GM12878 (cell line): ENCODE results near the gene SECISBP2. TPM values are rescaled to one million over a fixed set of nuclear protein-coding genes. Genes with fewer than 3 reads are reported as not detected.

ENCODE experiments used
- ATAC-seq: fragments of 200-7000 bp; cut with Tn5 transposase; 3 replicates; pipeline ENCODE4 v1.9.1; 2020; ENCODE audit warnings: mild to moderate bottlenecking, moderate library complexity
- BruUV-seq: library from RNA; stranded (reverse); fragments of 400-500 nt; replicated peaks from 2 replicates; lab custom pipeline; 2021; lab: Mats Ljungman, UMichigan
- CTCF ChIA-PET: fragments of 300-600 bp; sonication (Branson Sonifier 250); formaldehyde crosslinking; extraction: SDS; loops from one replicate; lab custom pipeline; 2021; ENCODE audit warnings: inconsistent platforms; lab: Yijun Ruan, JAX
- POLR2A ChIA-PET: fragments of 350-600 bp; formaldehyde crosslinking; extraction: SDS; loops from one replicate; lab custom pipeline; 2021; ENCODE audit warnings: inconsistent platforms; lab: Charles Lee
- RAD21 ChIA-PET: fragments of 300-600 bp; sonication (Branson Sonifier 250); formaldehyde crosslinking; loops from one replicate; lab custom pipeline; 2023; ENCODE audit warnings: antibody characterized with exemption; ENCODE audit not compliant: unreplicated experiment; lab: Charles Lee
- SMC1A ChIA-PET: fragments of 300-600 bp; sonication (Branson Sonifier 250); formaldehyde crosslinking; loops from one replicate; lab custom pipeline; 2023; ENCODE audit not compliant: unreplicated experiment, uncharacterized antibody; lab: Charles Lee
- DNase-seq: peaks from one replicate; pipeline ENCODE4 v3.0.0-alpha.2; 2011; ENCODE audit warnings: low read depth, low spot score
- FAIRE-seq: peaks from 3 replicates; lab custom pipeline; 2011; peaks lifted over from hg19 to GRCh38; lab: Jason Lieb, UNC
- H2AFZ ChIP-seq: 2 replicates; pipeline ENCODE4 v1.6.0; 2011; ENCODE audit warnings: low read depth, low read length, control low read depth; ENCODE audit not compliant: control insufficient read depth
- H3K27ac ChIP-seq: 2 replicates; pipeline ENCODE4 v1.5.1; 2011; ENCODE audit warnings: control low read depth; ENCODE audit not compliant: control insufficient read depth, insufficient read depth
- H3K27me3 ChIP-seq, 2 experiments: replicated peaks in 1 of 2; 2 replicates each; pipeline versions ENCODE4 v1.6.0 to v1.6.1; 2011; ENCODE audit warnings: low read length in 1 of 2; ENCODE audit not compliant: control insufficient read depth in 2 of 2, insufficient read depth in 2 of 2
- H3K36me3 ChIP-seq, 2 experiments: 2 replicates each; pipeline ENCODE4 v1.5.1; 2011; ENCODE audit warnings: low read length in 1 of 2; ENCODE audit not compliant: control insufficient read depth in 2 of 2, insufficient read depth in 2 of 2
- H3K4me1 ChIP-seq: 2 replicates; pipeline ENCODE4 v1.6.1; 2011; ENCODE audit warnings: mild to moderate bottlenecking, low read length, moderate library complexity, mixed read lengths; ENCODE audit not compliant: control insufficient read depth, insufficient read depth
- H3K4me2 ChIP-seq: 2 replicates; pipeline ENCODE4 v1.6.0; 2011; ENCODE audit warnings: control low read depth; ENCODE audit not compliant: control insufficient read depth, insufficient read depth
- H3K4me3 ChIP-seq: fragments of 200-600 bp; sonication (generic); 2 replicates; pipeline ENCODE4 v1.5.1; 2016
- H3K79me2 ChIP-seq: 2 replicates; pipeline ENCODE4 v1.6.0; 2011; ENCODE audit warnings: low read length; ENCODE audit not compliant: control insufficient read depth, insufficient read depth
- H3K9ac ChIP-seq: 2 replicates; pipeline ENCODE4 v1.8.0; 2011; ENCODE audit warnings: low read length, control low read depth, mixed read lengths; ENCODE audit not compliant: control insufficient read depth, insufficient read depth
- H3K9me3 ChIP-seq: replicated peaks from 3 replicates; pipeline ENCODE4 v1.5.1; 2011; ENCODE audit warnings: mild to moderate bottlenecking, low read length; ENCODE audit not compliant: control insufficient read depth, insufficient read depth
- H4K20me1 ChIP-seq: 2 replicates; pipeline ENCODE4 v1.6.0; 2011; ENCODE audit not compliant: control insufficient read depth, insufficient read depth
- DPF2 ChIP-seq: fragments of 450-650 bp; IDR thresholded peaks from 2 replicates; pipeline ENCODE4 v1.6.1; 2017; ENCODE audit warnings: mild to moderate bottlenecking
- IRF4 ChIP-seq: IDR thresholded peaks from 2 replicates; pipeline ENCODE4 v1.6.1; 2011; ENCODE audit warnings: low read depth, low read length
- MEF2B ChIP-seq: fragments of 450-650 bp; IDR thresholded peaks from 2 replicates; pipeline ENCODE4 v1.6.1; 2018; ENCODE audit warnings: mild to moderate bottlenecking, moderate library complexity; ENCODE audit not compliant: partially characterized antibody, poor library complexity, severe bottlenecking
- POLR2A ChIP-seq: IDR thresholded peaks from 2 replicates; pipeline ENCODE4 v1.6.1; 2011; ENCODE audit warnings: low read depth, mild to moderate bottlenecking, low read length
- POLR2AphosphoS2 ChIP-seq: IDR thresholded peaks from 2 replicates; pipeline ENCODE4 v1.6.1; 2011; ENCODE audit warnings: low read depth, mild to moderate bottlenecking, low read length, improper control_type of control experiment, moderate library complexity
- TARDBP ChIP-seq: IDR thresholded peaks from 2 replicates; pipeline ENCODE4 v1.6.1; 2016; ENCODE audit warnings: borderline replicate concordance
- WGBS: methylation state at CpG from one replicate; pipeline ENCODE4 v1.1.6; 2016; ENCODE audit warnings: low lambda C conversion rate; ENCODE audit not compliant: insufficient replicate concordance, insufficient coverage; ENCODE audit errors: missing lambda C conversion rate; 5-methylcytosine and 5-hydroxymethylcytosine counted together
- in situ Hi-C: fragments of 300-500 bp; cut with MboI; formaldehyde crosslinking; loops from 9 replicates; pipeline ENCODE4 v1.14.3; 2018; ENCODE audit warnings: mixed read lengths
- intact Hi-C: fragments of 100-400 bp; cut with micrococcal nuclease; formaldehyde crosslinking; loops from one replicate; pipeline ENCODE4 v1.14.2; 2022; ENCODE audit not compliant: unreplicated experiment
- polyA plus RNA-seq, 11 experiments: library from polyadenylated mRNA; depleted of rRNA in 4 of 11; unstranded in 6 of 11; stranded (reverse) in 5 of 11; fragments of >200 nt; fragmentation: Nextera tagmentation in 4 of 11; fragmentation: Illumina TruSeq in 1 of 11; extraction: Ambion mirVana in 4 of 11; extraction: Trizol in 1 of 11; gene quantifications; 1 replicate in 1 of 11; 2 replicates in 10 of 11; pipeline versions ENCODE4 v1.2.1 to v1.2.3, GENCODE V29; 2011 to 2016; ENCODE audit warnings: inconsistent platforms in 2 of 11, missing spikeins in 2 of 11, low read depth in 1 of 11
- total RNA-seq, 4 experiments: library from RNA; depleted of rRNA in 3 of 4; stranded (reverse); fragments of >200 nt in 3 of 4; fragmentation: Illumina TruSeq in 1 of 4; extraction: Trizol in 1 of 4; gene quantifications; 2 replicates each; pipeline versions ENCODE4 v1.2.1 to v1.2.3, GENCODE V29; 2013 to 2021

SECISBP2 gene
- total and polyA plus RNA-seq, 10 of the 15 experiments (the other 5 are each of a cell fraction or from before 2014, with no cell fraction given): 4.6 to 50.5 (median 31.9) TPM

GRCh38 chr9:89383030-89383720 lies 64.9 kb downstream of the SECISBP2 start:
- BruUV-seq: no TSS peak
- no peaks in the 10 kb centered on the region for H4K20me1 ChIP-seq
- no peaks in the 10 kb centered on the region for H3K27me3 ChIP-seq
- no peak overlapping the region for H3K9ac ChIP-seq
- H3K4me3 ChIP-seq: no peak overlapping the region
- intact Hi-C loops (no loop called here), in situ Hi-C loops (no loop called here)
- RAD21 ChIA-PET: interaction anchor here (1.1 to 1.6 kb wide), 2 partner anchors 165 to 166 kb away, joined by 3 to 7 read pairs; no protein-coding TSS in a partner anchor
- TF ChIP-seq MEF2B: peak; percentile 63
- no peak for TF ChIP-seq IRF4
- 0 out of 2 replicates have a peak, but pooled peaks have one; percentile 8 for TF ChIP-seq POLR2AphosphoS2
- POLR2A ChIA-PET: no interaction called here
- no peak overlapping the region for H3K27ac ChIP-seq
- ATAC-seq: peak; percentile 24; the same call in 2 of the 3 replicates
- H3K36me3 ChIP-seq: peaks cover 55 to 68% of the 10 kb centered on the region in 2 experiments
- H3K79me2 ChIP-seq: no peaks in the 10 kb centered on the region
- peaks cover 8% of the 10 kb centered on the region for H3K4me1 ChIP-seq
- H3K9me3 ChIP-seq: no peaks in the 10 kb centered on the region
- no peak for FAIRE-seq
- no peak for DNase-seq
- no peak overlapping the region for H2AFZ ChIP-seq
- SMC1A ChIA-PET: no interaction called here
- 50% methylated on average over 16 of the region's 16 CpGs for WGBS
- no peak overlapping the region for H3K4me2 ChIP-seq
- CTCF ChIA-PET: interaction anchor here (1.1 kb wide), 1 partner anchor 35 kb away, joined by 3 read pairs; no protein-coding TSS in a partner anchor

DNA sequence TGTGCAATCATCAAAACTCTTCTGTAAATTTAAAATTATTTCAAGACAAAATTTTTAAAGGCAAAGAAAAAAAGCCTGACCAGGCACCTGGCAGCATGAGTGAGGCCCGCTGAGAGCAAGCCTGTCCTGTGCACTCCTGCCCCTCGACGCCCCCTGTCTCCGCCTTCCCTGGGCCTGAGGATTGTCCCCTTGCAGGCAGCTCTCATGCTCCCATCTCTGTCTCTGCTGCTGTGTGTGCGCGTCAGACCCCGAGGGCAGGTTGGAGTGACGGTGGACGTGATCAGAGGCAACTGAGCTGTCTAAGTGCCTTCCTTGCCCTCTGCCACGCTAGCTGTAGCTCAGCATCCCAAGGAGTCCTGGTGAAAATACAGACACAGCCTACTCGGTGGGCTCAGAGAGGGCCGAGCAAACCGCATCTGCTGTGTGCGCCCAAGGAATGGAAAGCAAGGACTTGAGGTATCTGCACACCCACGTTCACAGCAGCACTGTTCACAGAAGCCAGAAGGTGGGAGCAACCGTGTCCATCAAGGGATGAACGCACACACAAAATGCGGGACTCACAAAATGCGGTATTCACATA lies 65.5 kb downstream of the SECISBP2 start:
- in situ Hi-C loops: no loop called here

More for the DNA sequence above, 65.5 kb downstream of the SECISBP2 start:
- Histone ChIP-seq H2AFZ (no peak overlapping the region), H4K20me1 (no peaks in the 10 kb centered on the region), H3K9me3 (no peaks in the 10 kb centered on the region), H3K27me3 (no peaks in the 10 kb centered on the region), H3K9ac (no peak overlapping the region), H3K4me3 (no peak overlapping the region), H3K79me2 (no peaks in the 10 kb centered on the region), H3K4me2 (no peak overlapping the region), H3K36me3 (peaks cover 56 to 72% of the 10 kb centered on the region in 2 experiments), H3K27ac (no peak overlapping the region), H3K4me1 (peaks cover 8% of the 10 kb centered on the region)
- RAD21 ChIA-PET: interaction anchor here (1.6 kb wide), 1 partner anchor 165 kb away, joined by 7 read pairs; no protein-coding TSS in a partner anchor
- CTCF ChIA-PET: interaction anchor here (1.1 kb wide), 1 partner anchor 34 kb away, joined by 3 read pairs; no protein-coding TSS in a partner anchor
- BruUV-seq: no TSS peak
- DNase-seq: no peak
- 90% methylated on average over 19 of the region's 19 CpGs for WGBS
- TF ChIP-seq TARDBP: no peak
- no peak for TF ChIP-seq DPF2
- peak; percentile 40; the same call in 1 of the 2 replicates for TF ChIP-seq POLR2A
- SMC1A ChIA-PET: no interaction called here
- intact Hi-C loops: no loop called here
- no peak for ATAC-seq
- no peak for FAIRE-seq
- POLR2A ChIA-PET: no interaction called here
